AG10803 (cell line): ENCODE data around the gene LY6G6D.

Experiments used
- DNase-seq: peaks from one replicate; pipeline ENCODE4 v3.0.0; 2010; ENCODE audit warnings: low read depth
- H3K4me3 ChIP-seq: 2 replicates; pipeline ENCODE4 v1.5.1; 2011; ENCODE audit warnings: mild to moderate bottlenecking, low read length, control low read depth
- TF ChIP-seq, protein P1 (sequence below): conservative IDR thresholded peaks from 2 replicates; pipeline ENCODE4 v1.5.1; 2011; ENCODE audit warnings: mild to moderate bottlenecking, low read length, control low read depth, inconsistent platforms

Gene LY6G6D

GRCh38 chr6:31732029-31732428 lies 16.9 kb downstream of the LY6G6D start:
- TF ChIP-seq, protein P1, sequence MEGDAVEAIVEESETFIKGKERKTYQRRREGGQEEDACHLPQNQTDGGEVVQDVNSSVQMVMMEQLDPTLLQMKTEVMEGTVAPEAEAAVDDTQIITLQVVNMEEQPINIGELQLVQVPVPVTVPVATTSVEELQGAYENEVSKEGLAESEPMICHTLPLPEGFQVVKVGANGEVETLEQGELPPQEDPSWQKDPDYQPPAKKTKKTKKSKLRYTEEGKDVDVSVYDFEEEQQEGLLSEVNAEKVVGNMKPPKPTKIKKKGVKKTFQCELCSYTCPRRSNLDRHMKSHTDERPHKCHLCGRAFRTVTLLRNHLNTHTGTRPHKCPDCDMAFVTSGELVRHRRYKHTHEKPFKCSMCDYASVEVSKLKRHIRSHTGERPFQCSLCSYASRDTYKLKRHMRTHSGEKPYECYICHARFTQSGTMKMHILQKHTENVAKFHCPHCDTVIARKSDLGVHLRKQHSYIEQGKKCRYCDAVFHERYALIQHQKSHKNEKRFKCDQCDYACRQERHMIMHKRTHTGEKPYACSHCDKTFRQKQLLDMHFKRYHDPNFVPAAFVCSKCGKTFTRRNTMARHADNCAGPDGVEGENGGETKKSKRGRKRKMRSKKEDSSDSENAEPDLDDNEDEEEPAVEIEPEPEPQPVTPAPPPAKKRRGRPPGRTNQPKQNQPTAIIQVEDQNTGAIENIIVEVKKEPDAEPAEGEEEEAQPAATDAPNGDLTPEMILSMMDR = no peak
- H3K4me3 ChIP-seq = no peak overlapping the region
- no peak for DNase-seq

- peak overlapping the region; percentile 99 for H3K4me3 ChIP-seq
- no peak for DNase-seq
- TF ChIP-seq, protein P1 = no peak
Measured at GRCh38 chr6:31733734-31734133, 18.6 kb downstream of the LY6G6D start.

DNA sequence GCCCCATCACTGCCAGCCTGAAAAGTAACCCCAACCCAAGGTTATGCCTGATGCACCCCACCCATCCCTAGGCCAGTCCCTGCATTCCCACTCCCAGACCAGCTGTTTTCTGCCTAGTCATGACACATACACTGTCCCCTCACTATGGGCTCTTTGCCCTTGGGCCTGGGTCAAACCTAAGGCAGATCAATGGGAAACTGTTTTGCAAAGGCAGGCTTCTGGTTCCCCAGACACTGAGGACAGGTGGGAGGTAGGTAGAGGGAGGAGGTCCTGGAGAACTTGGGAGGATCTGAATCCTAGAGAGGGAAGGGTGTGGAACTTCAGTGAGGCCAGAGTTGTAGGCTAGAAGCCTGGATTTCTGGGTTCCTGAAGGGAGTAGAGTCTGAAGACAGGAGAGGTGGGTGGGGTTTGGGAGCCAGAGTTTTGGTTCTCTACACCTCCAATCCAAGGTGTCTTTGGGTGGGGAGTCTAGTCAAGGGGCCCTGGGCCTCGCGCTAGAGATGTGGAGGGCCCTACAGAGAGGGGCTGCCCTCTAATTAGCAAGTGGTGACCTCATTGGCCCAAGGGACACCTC lies 19.2 kb downstream of the LY6G6D start:
- H3K4me3 ChIP-seq = peak overlapping the region; percentile 99
- no peak for DNase-seq
- TF ChIP-seq, protein P1 = no peak

DNA sequence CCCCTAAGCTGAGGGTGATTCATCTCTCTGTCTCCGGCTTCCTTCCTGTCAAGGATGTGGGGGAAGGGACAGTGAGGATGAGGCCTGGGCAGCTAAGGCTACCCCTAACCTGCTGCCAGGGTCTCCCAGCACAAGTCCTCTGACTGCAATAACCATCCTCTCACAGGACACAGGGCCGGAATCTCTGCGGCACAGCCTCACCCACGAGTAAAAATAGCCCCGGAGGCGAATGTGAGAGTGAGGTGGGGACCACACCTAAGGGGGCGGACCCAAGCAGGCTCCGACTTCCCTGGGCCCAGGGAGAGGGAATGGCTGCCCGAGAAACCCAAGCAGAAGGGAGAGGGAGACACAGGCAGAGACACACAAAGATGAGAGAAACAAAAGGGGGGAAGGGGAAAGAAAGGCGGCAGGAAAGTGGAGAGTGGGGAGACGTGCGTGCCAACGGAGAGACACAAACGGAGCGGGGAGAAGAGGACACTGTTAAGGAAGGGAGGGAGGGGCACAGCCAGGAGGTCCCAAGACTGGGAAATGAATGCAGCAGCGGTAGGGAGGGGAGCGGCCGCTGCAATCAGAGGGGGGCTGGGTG lies 19.8 kb downstream of the LY6G6D start:
- DNase-seq = peak; percentile 61
- H3K4me3 ChIP-seq = peak overlapping the region; percentile 99
- TF ChIP-seq, protein P1 = no peak

- peak; percentile 71 for DNase-seq
- peak within 1 kb of the TSS; percentile 99 for H3K4me3 ChIP-seq
- TF ChIP-seq, protein P1 = no peak
Measured at GRCh38 chr6:31736021-31736767, 21.0 kb downstream of the LY6G6D start, which contains the start of gene CLIC1. TSS of gene CLIC1 (minus strand) at chr6:31736530. CDS start at chr6:31736300, 230 bp downstream.

DNA sequence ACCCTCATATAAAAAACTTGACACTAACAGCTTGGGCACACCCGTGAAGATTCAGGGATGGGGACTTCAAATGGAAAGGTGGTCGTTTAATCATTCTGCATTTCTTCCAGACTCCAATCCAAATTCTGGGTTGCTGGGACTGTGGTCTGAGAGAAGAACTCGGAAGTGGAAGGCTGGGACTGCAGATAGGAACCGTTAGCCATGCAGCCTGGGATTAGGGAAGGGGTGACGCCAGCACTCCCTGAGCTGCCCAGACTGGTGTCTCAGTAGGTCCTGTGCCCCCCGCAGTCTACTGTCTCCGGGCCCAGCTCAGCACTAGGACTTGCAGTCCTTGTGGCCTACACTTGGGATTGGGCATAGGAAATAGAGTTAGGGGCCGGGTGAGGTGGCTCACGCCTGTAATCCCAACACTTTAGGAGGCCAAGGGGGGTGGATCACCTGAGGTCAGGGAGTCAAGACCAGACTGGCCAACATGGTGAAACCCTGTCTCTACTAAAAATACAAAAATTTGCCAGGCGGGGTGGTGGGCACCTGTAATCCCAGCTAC lies 21.7 kb downstream of the LY6G6D start:
- TF ChIP-seq, protein P1 = no peak
- peak overlapping the region; percentile 99 for H3K4me3 ChIP-seq
- DNase-seq = no peak
